H9 (cell line): Measurements from ENCODE around the gene SPTAN1. TPM values are rescaled to one million over a fixed set of nuclear protein-coding genes. Genes with fewer than 3 reads are reported as not detected.

ENCODE experiments used
- DNase-seq: peaks from one replicate; pipeline ENCODE4 v3.0.0-alpha.2; 2017
- H2AFZ ChIP-seq: one replicate; pipeline ENCODE4 v1.6.1; 2013; ENCODE audit warnings: mild to moderate bottlenecking, low read length, control low read depth, moderate library complexity
- H2AK5ac ChIP-seq: 2 replicates; pipeline ENCODE4 v1.6.1; 2013; ENCODE audit warnings: low read length, control low read depth, mixed read lengths; ENCODE audit not compliant: insufficient read length
- H2BK120ac ChIP-seq: one replicate; pipeline ENCODE4 v1.6.1; 2013; ENCODE audit warnings: low read depth, mild to moderate bottlenecking, low read length, control low read depth, inconsistent platforms; ENCODE audit not compliant: poor library complexity, severe bottlenecking
- H2BK12ac ChIP-seq: 2 replicates; pipeline ENCODE4 v1.6.1; 2013; ENCODE audit warnings: low read length, control low read depth, mixed read lengths, low read depth; ENCODE audit not compliant: insufficient read length
- H2BK15ac ChIP-seq: 2 replicates; pipeline ENCODE4 v1.6.1; 2013; ENCODE audit warnings: low read depth, low read length, control low read depth
- H2BK20ac ChIP-seq: one replicate; pipeline ENCODE4 v1.6.1; 2013; ENCODE audit warnings: low read depth, mild to moderate bottlenecking, low read length, control low read depth, inconsistent platforms; ENCODE audit not compliant: poor library complexity, severe bottlenecking
- H2BK5ac ChIP-seq: 2 replicates; pipeline ENCODE4 v1.6.1; 2013; ENCODE audit warnings: low read length, control low read depth, mixed read lengths; ENCODE audit not compliant: insufficient read length
- H3K14ac ChIP-seq: 2 replicates; pipeline ENCODE4 v1.6.1; 2013; ENCODE audit warnings: low read length, control low read depth; ENCODE audit not compliant: insufficient read depth
- H3K18ac ChIP-seq: 2 replicates; pipeline ENCODE4 v1.6.1; 2013; ENCODE audit warnings: low read depth, mild to moderate bottlenecking, mixed read lengths, low read length, control low read depth; ENCODE audit not compliant: insufficient read length
- H3K23ac ChIP-seq: 2 replicates; pipeline ENCODE4 v1.6.1; 2013; ENCODE audit warnings: low read length, control low read depth, mixed read lengths, low read depth; ENCODE audit not compliant: insufficient read length
- H3K23me2 ChIP-seq: 2 replicates; pipeline ENCODE4 v1.6.1; 2013; ENCODE audit warnings: low read depth, mild to moderate bottlenecking, mixed read lengths, low read length, control low read depth; ENCODE audit not compliant: insufficient read length, poor library complexity, severe bottlenecking
- H3K27ac ChIP-seq: 2 replicates; pipeline ENCODE4 v1.5.1; 2013; ENCODE audit warnings: low read length, control low read depth, mixed read lengths, low read depth; ENCODE audit not compliant: insufficient read length
- H3K27me3 ChIP-seq: 2 replicates; pipeline ENCODE4 v1.6.1; 2013; ENCODE audit warnings: low read length, control low read depth, inconsistent platforms; ENCODE audit not compliant: insufficient read depth
- H3K4ac ChIP-seq: 2 replicates; pipeline ENCODE4 v1.6.1; 2013; ENCODE audit warnings: low read depth, mild to moderate bottlenecking, control low read depth, inconsistent platforms, low read length, moderate library complexity
- H3K4me1 ChIP-seq: 2 replicates; pipeline ENCODE4 v1.6.1; 2013; ENCODE audit warnings: low read length, control low read depth, inconsistent platforms; ENCODE audit not compliant: insufficient read depth
- H3K4me2 ChIP-seq: 2 replicates; pipeline ENCODE4 v1.6.1; 2013; ENCODE audit warnings: low read length, control low read depth, mixed read lengths; ENCODE audit not compliant: insufficient read length, insufficient read depth
- H3K56ac ChIP-seq: 2 replicates; pipeline ENCODE4 v1.6.1; 2013; ENCODE audit warnings: low read depth, mild to moderate bottlenecking, mixed read lengths, low read length, control low read depth; ENCODE audit not compliant: insufficient read length
- H3K79me1 ChIP-seq: 2 replicates; pipeline ENCODE4 v1.6.1; 2013; ENCODE audit warnings: low read depth, mild to moderate bottlenecking, moderate library complexity, low read length, control low read depth, inconsistent platforms; ENCODE audit not compliant: insufficient read depth, poor library complexity, severe bottlenecking
- H3K79me2 ChIP-seq: 2 replicates; pipeline ENCODE4 v1.6.1; 2013; ENCODE audit warnings: low read length, control low read depth, inconsistent platforms; ENCODE audit not compliant: insufficient read depth
- H3K9ac ChIP-seq: 2 replicates; pipeline ENCODE4 v1.6.1; 2013; ENCODE audit warnings: low read length, control low read depth, mixed read lengths; ENCODE audit not compliant: insufficient read length; ENCODE audit errors: extremely low read depth
- H3K9me3 ChIP-seq: one replicate; pipeline ENCODE4 v1.6.1; 2013; ENCODE audit warnings: low read depth, low read length, inconsistent platforms; ENCODE audit not compliant: control insufficient read depth
- H3T11ph ChIP-seq: one replicate; pipeline ENCODE4 v1.6.1; 2013; ENCODE audit warnings: mild to moderate bottlenecking, low read length, control low read depth, inconsistent platforms
- H4K20me1 ChIP-seq: one replicate; pipeline ENCODE4 v1.6.1; 2013; ENCODE audit not compliant: control insufficient read depth, insufficient read length, insufficient read depth
- H4K5ac ChIP-seq: 2 replicates; pipeline ENCODE4 v1.6.1; 2013; ENCODE audit warnings: low read depth, mild to moderate bottlenecking, mixed read lengths, low read length, control low read depth; ENCODE audit not compliant: insufficient read length
- H4K8ac ChIP-seq: replicated peaks from 2 replicates; pipeline ENCODE4 v1.6.1; 2013; ENCODE audit warnings: low read length, control low read depth, mixed read lengths, low read depth; ENCODE audit not compliant: insufficient read length
- H4K91ac ChIP-seq: 2 replicates; pipeline ENCODE4 v1.6.1; 2013; ENCODE audit warnings: low read depth, mild to moderate bottlenecking, moderate library complexity, mixed read lengths, low read length, control low read depth; ENCODE audit not compliant: insufficient read length
- H3K27ac Mint-ChIP-seq, 3 experiments: 2 replicates in 2 of 3; 3 replicates in 1 of 3; pipeline ENCODE4 v1.8.0; 2020 to 2021; ENCODE audit warnings: mixed read lengths in 3 of 3, mild to moderate bottlenecking in 1 of 3, moderate library complexity in 1 of 3
- H3K27me3 Mint-ChIP-seq: 2 replicates; pipeline ENCODE4 v1.8.0; 2021; ENCODE audit warnings: low read depth, mild to moderate bottlenecking, moderate library complexity, mixed read lengths
- H3K36me3 Mint-ChIP-seq, 3 experiments: 2 replicates in 2 of 3; 3 replicates in 1 of 3; pipeline ENCODE4 v1.8.0; 2020 to 2021; ENCODE audit warnings: low read depth in 3 of 3, mixed read lengths in 3 of 3; ENCODE audit not compliant: insufficient read depth in 1 of 3
- H3K4me1 Mint-ChIP-seq, 2 experiments: 2 replicates each; pipeline ENCODE4 v1.8.0; 2020; ENCODE audit warnings: mixed read lengths in 2 of 2
- H3K4me3 Mint-ChIP-seq, 2 experiments: 2 replicates in 1 of 2; 3 replicates in 1 of 2; pipeline ENCODE4 v1.8.0; 2020 to 2021; ENCODE audit warnings: mild to moderate bottlenecking in 2 of 2, mixed read lengths in 2 of 2, moderate library complexity in 1 of 2
- H3K9me3 Mint-ChIP-seq, 2 experiments: 2 replicates in 1 of 2; 3 replicates in 1 of 2; pipeline ENCODE4 v1.8.0; 2020; ENCODE audit warnings: mild to moderate bottlenecking in 2 of 2, mixed read lengths in 2 of 2, moderate library complexity in 1 of 2
- WGBS: extraction: QIAGEN DNeasy Blood & Tissue Kit; methylation state at CpG from one replicate; pipeline ENCODE4 v1.1.7; 2013; ENCODE audit warnings: missing lambda C conversion rate, low lambda C conversion rate, mixed read lengths; ENCODE audit not compliant: insufficient read length; ENCODE audit errors: extremely low coverage; 5-methylcytosine and 5-hydroxymethylcytosine counted together
- total RNA-seq: library from RNA; stranded (reverse); gene quantifications from 2 replicates; pipeline ENCODE4 v1.2.1, GENCODE V29; 2021
- TF ChIP-seq, protein P1 (sequence below): fragments of 200-600 bp; sonication (generic); conservative IDR thresholded peaks from 3 replicates; pipeline ENCODE4 v1.8.0; 2021; ENCODE audit warnings: antibody characterized with exemption, mild to moderate bottlenecking

SPTAN1 gene
- total RNA-seq, 1 experiment from 2014 or later = 213 TPM

- no peaks in the 10 kb centered on the region for H4K20me1 ChIP-seq
- H3K56ac ChIP-seq = no peak overlapping the region
- no peak overlapping the region for H4K5ac ChIP-seq
- Mint-ChIP-seq H3K27me3 (no peaks in the 10 kb centered on the region), H3K4me3 (no peak overlapping the region), H3K4me1 (no peaks in the 10 kb centered on the region), H3K36me3 (peaks cover 25 to 73% (median 72%) of the 10 kb centered on the region in 3 experiments; a peak in 6 of 7 replicates), H3K9me3 (no peaks in the 10 kb centered on the region; a peak in 1 of 5 replicates), H3K27ac (no peak overlapping the region)
- H3K18ac ChIP-seq = no peak overlapping the region
- H4K91ac ChIP-seq = no peak overlapping the region
- H3K4me2 ChIP-seq = no peak overlapping the region
- H2AK5ac ChIP-seq = no peak overlapping the region
- no peak overlapping the region for H2BK12ac ChIP-seq
- no peak overlapping the region for H3T11ph ChIP-seq
- DNase-seq = no peak
- H3K4me1 ChIP-seq = no peaks in the 10 kb centered on the region
- H3K23ac ChIP-seq = no peak overlapping the region
- TF ChIP-seq, protein P1, sequence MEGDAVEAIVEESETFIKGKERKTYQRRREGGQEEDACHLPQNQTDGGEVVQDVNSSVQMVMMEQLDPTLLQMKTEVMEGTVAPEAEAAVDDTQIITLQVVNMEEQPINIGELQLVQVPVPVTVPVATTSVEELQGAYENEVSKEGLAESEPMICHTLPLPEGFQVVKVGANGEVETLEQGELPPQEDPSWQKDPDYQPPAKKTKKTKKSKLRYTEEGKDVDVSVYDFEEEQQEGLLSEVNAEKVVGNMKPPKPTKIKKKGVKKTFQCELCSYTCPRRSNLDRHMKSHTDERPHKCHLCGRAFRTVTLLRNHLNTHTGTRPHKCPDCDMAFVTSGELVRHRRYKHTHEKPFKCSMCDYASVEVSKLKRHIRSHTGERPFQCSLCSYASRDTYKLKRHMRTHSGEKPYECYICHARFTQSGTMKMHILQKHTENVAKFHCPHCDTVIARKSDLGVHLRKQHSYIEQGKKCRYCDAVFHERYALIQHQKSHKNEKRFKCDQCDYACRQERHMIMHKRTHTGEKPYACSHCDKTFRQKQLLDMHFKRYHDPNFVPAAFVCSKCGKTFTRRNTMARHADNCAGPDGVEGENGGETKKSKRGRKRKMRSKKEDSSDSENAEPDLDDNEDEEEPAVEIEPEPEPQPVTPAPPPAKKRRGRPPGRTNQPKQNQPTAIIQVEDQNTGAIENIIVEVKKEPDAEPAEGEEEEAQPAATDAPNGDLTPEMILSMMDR = no peak
- no peak overlapping the region for H2BK20ac ChIP-seq
- no peak overlapping the region for H3K9ac ChIP-seq
- H3K14ac ChIP-seq = no peak overlapping the region
- no peak overlapping the region for H4K8ac ChIP-seq
- no peaks in the 10 kb centered on the region for H3K79me2 ChIP-seq
- H2BK120ac ChIP-seq = no peak overlapping the region
- H3K79me1 ChIP-seq = no peaks in the 10 kb centered on the region
- H3K23me2 ChIP-seq = no peaks in the 10 kb centered on the region
- H2BK5ac ChIP-seq = no peak overlapping the region
- no peak overlapping the region for H3K27ac ChIP-seq
- no peak overlapping the region for H2BK15ac ChIP-seq
- H3K9me3 ChIP-seq = no peaks in the 10 kb centered on the region
- no peaks in the 10 kb centered on the region for H3K27me3 ChIP-seq
- no peak overlapping the region for H2AFZ ChIP-seq
- no peak overlapping the region for H3K4ac ChIP-seq
- no CpG with 5 or more reads among the region's 4 CpGs for WGBS
Measured at GRCh38 chr9:128575469-128575868, 23.1 kb downstream of the SPTAN1 start.
